Breast epithelium (tissue), 3 donors: ENCODE results near the gene NTN3.
A peak's percentile ranks its signal among the peaks of the same experiment; 100 is the strongest.

ENCODE experiments used
- POLR2A ChIP-seq: fragments of 450-650 bp; IDR thresholded peaks from one replicate; pipeline ENCODE4 v1.6.1; 2016; ENCODE audit warnings: antibody characterized with exemption, mild to moderate bottlenecking, moderate library complexity
- POLR2AphosphoS5 ChIP-seq, 3 donors: sonication (generic); formaldehyde crosslinking; IDR thresholded peaks; one replicate each; pipeline ENCODE4 v1.6.1; 2017; ENCODE audit warnings: antibody characterized with exemption in 3 of 3
- TF ChIP-seq, protein P1 (sequence below), 3 donors: fragments of 450-650 bp; IDR thresholded peaks; one replicate each; pipeline ENCODE4 v1.5.1; 2016 to 2017; ENCODE audit warnings: antibody characterized with exemption in 3 of 3, mild to moderate bottlenecking in 3 of 3, moderate library complexity in 3 of 3

DNA sequence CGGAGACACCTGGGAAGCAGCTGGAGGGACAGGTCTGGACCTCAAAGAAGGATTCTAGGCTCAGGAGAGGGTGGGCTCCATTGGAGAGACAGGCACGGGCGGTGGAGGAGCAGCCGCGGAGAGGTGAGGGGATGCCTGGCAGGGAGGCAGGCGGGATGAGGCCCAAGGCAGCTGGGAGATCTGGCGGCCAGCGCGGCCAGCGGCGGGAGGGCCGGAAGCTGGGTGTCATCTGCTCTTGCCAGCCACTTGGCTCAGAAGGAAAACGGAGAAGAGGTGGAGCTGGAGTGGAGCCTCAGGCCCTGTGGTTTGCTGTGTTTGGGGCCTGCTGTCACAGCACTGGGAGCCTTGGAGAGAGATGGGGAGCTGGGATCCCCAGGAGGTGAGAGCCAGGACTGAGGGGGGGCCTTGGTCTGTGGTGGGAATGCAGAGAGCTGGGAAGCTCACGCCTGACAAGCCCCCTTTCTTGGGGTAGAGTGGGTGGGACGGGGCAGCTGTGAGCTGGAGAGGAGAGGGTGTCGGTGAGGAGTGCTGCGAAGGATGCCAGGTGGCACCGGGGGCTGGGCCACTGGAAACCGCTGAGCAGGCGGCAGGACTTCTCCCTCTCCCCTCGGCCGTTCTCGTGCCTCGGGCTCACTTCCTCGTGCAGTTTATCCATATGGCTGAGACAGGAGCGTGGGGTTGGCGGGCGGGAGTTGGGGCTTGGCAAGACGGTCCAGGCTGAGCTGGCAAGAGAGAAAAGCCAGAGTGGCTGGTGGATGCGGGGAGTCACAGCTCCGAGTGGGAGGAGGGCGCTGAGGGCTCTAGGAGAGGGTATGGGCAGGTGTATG lies 11.8 kb downstream of the NTN3 start:
- TF ChIP-seq POLR2AphosphoS5 (IDR thresholded peaks at IDR 0.05) (peak in 1 of 3 donors; percentile 23), POLR2A (no peak)
- TF ChIP-seq, protein P1, sequence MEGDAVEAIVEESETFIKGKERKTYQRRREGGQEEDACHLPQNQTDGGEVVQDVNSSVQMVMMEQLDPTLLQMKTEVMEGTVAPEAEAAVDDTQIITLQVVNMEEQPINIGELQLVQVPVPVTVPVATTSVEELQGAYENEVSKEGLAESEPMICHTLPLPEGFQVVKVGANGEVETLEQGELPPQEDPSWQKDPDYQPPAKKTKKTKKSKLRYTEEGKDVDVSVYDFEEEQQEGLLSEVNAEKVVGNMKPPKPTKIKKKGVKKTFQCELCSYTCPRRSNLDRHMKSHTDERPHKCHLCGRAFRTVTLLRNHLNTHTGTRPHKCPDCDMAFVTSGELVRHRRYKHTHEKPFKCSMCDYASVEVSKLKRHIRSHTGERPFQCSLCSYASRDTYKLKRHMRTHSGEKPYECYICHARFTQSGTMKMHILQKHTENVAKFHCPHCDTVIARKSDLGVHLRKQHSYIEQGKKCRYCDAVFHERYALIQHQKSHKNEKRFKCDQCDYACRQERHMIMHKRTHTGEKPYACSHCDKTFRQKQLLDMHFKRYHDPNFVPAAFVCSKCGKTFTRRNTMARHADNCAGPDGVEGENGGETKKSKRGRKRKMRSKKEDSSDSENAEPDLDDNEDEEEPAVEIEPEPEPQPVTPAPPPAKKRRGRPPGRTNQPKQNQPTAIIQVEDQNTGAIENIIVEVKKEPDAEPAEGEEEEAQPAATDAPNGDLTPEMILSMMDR (IDR thresholded peaks at IDR 0.05) = no peak
